ENCODE measurements around the gene ZIC2.

GRCh38 chr13:99995104-99995588 is 13.6 kb downstream of the ZIC2 start:
- TF ChIP-seq, protein P1, sequence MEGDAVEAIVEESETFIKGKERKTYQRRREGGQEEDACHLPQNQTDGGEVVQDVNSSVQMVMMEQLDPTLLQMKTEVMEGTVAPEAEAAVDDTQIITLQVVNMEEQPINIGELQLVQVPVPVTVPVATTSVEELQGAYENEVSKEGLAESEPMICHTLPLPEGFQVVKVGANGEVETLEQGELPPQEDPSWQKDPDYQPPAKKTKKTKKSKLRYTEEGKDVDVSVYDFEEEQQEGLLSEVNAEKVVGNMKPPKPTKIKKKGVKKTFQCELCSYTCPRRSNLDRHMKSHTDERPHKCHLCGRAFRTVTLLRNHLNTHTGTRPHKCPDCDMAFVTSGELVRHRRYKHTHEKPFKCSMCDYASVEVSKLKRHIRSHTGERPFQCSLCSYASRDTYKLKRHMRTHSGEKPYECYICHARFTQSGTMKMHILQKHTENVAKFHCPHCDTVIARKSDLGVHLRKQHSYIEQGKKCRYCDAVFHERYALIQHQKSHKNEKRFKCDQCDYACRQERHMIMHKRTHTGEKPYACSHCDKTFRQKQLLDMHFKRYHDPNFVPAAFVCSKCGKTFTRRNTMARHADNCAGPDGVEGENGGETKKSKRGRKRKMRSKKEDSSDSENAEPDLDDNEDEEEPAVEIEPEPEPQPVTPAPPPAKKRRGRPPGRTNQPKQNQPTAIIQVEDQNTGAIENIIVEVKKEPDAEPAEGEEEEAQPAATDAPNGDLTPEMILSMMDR (IDR thresholded peaks at IDR 0.05; ENCODE audit: poor library complexity): no peak
- TF ChIP-seq EZH2 (IDR thresholded peaks at IDR 0.05; ENCODE audit: borderline replicate concordance): no peak

Measured in hepatocyte (in vitro differentiated cells).